Measurements from ENCODE around the gene RGS7BP.

DNA sequence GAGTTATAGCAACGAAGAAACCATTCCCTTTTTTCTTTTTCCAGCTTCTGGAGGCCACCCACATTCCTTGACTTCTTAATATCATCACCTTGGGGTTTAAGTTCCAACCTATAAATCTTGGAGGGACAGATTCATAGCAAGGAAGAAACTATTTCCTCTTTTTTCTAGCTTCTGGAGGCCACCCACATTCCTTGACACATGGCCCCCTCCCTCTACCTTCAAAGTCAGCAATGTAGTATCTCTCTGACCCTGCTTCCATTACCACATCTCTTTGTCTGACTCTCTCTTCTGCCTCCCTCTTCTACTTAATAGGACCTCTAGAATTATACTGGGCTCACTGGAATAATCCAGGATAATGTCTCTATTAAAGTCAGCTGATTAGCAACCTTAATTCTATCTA, 149.8 kb downstream of the RGS7BP start:
- TF ChIP-seq CTCF (IDR thresholded peaks at IDR 0.05; ENCODE audit: low read depth, low read length) = no peak
- TF ChIP-seq EZH2phosphoT487 (IDR thresholded peaks at IDR 0.05; ENCODE audit: low read depth) = no peak

Measured in OCI-LY3 (cell line).